Retinal pigment epithelial cell (primary cell): ENCODE measurements around the gene MED10.
"Not testable (repeated sequence)": the region's sequence is repeated elsewhere in the genome, so short reads cannot be mapped to it uniquely, and the experiment has no call there.

Source experiments
- DNase-seq: peaks from one replicate; pipeline ENCODE4 v3.0.0-alpha.2; 2010; ENCODE audit warnings: low read depth
- H3K4me3 ChIP-seq: 2 replicates; pipeline ENCODE4 v1.5.1; 2011; ENCODE audit warnings: mild to moderate bottlenecking, low read length, control low read depth, moderate library complexity
- TF ChIP-seq, protein P1 (sequence below): conservative IDR thresholded peaks from 2 replicates; pipeline ENCODE4 v1.5.1; 2011; ENCODE audit warnings: low read depth, low read length, control low read depth, inconsistent platforms

Gene MED10

GRCh38 chr5:6365142-6365976 is 13.0 kb downstream of the MED10 start:
- TF ChIP-seq, protein P1, sequence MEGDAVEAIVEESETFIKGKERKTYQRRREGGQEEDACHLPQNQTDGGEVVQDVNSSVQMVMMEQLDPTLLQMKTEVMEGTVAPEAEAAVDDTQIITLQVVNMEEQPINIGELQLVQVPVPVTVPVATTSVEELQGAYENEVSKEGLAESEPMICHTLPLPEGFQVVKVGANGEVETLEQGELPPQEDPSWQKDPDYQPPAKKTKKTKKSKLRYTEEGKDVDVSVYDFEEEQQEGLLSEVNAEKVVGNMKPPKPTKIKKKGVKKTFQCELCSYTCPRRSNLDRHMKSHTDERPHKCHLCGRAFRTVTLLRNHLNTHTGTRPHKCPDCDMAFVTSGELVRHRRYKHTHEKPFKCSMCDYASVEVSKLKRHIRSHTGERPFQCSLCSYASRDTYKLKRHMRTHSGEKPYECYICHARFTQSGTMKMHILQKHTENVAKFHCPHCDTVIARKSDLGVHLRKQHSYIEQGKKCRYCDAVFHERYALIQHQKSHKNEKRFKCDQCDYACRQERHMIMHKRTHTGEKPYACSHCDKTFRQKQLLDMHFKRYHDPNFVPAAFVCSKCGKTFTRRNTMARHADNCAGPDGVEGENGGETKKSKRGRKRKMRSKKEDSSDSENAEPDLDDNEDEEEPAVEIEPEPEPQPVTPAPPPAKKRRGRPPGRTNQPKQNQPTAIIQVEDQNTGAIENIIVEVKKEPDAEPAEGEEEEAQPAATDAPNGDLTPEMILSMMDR: no peak
- DNase-seq: no peak
- H3K4me3 ChIP-seq: no peak overlapping the region

GRCh38 chr5:6363454-6364011 is 14.8 kb downstream of the MED10 start:
- not testable (repeated sequence) for H3K4me3 ChIP-seq, DNase-seq

- no peak overlapping the region for H3K4me3 ChIP-seq
- TF ChIP-seq, protein P1: no peak
- DNase-seq: no peak
Observed at GRCh38 chr5:6362846-6363245, 15.5 kb downstream of the MED10 start.

- H3K4me3 ChIP-seq: no peak overlapping the region
- no peak for DNase-seq
- TF ChIP-seq, protein P1: no peak
Observed at GRCh38 chr5:6361101-6361500, 17.2 kb downstream of the MED10 start.

- no peak for DNase-seq
- TF ChIP-seq, protein P1: no peak
- H3K4me3 ChIP-seq: no peak overlapping the region
Observed at GRCh38 chr5:6360323-6361072, 17.8 kb downstream of the MED10 start.

DNA sequence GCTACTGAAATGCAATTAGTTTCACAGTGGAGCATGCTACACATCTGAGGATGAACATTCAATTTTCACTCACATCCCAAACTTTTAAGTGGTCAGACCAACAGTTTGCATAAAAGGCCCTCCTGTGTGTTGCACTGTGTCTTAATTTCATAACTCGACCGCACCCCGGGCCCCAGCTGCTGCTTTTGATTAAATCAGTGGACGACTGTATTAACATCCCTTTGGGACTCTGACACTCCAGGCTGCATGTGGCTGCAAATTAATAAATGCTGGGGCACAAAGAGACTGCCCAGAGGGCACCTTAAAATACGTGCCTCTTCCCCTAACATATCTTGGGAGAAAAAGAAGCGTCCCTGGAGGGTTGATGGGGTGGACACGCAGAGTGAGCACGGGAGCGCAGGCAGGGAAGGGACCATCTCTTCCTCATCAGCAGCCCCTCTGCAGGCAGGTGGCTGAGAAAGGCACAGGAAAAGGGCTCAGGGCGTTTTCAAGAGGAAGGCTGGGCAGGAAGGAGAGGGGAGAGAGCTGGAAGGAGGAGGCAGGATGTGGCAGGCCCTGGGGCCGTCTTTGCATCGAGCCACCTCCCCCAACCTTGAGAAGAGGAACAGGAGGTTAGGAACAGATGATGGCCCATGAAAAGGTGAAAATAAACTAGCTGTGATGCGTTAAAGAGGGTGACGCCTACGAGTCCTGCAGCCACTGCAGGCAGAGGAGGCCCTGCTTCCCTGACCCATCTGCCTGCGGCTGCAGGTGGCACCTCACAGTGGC is 18.6 kb downstream of the MED10 start:
- TF ChIP-seq, protein P1: no peak
- no peak overlapping the region for H3K4me3 ChIP-seq
- DNase-seq: no peak

GRCh38 chr5:6358434-6358820 is 19.9 kb downstream of the MED10 start:
- H3K4me3 ChIP-seq: no peak overlapping the region
- TF ChIP-seq, protein P1: no peak

DNA sequence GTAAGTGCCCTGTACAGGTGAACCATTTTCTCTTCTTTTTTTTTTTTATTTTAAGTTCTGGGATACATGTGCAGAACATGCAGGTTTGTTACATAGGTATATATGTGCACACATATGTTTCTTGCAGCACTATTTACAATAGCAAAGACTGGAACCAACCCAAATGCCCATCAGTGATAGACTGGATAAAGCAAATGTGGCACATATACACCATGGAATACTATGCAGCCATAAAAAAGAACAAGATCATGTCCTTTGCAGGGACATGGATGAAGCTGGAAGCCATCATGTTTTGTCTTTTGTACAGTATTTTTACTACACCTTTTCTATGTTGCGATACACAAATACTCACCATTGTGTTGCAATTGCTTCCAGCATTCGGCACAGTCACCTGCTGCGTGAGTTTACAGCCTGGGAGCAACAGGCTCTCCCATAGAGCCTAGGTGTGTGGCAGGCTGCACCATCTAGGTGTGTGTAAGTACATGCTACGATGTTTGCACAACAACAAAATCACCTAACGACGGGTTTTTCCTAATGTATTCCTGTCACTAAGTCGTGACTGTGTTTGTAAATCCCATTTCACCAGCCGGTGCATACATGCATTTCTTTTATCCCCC is 20.4 kb downstream of the MED10 start:
- H3K4me3 ChIP-seq, DNase-seq: not testable (repeated sequence)

More at GRCh38 chr5:6358434-6358820, 19.9 kb downstream of the MED10 start:
- DNase-seq: no peak
